MCF 10A (cell line): ENCODE measurements around the gene ATG7. TPM values are rescaled to one million over a fixed set of nuclear protein-coding genes. Genes with fewer than 3 reads are reported as not detected.
"Not testable (repeated sequence)": the region's sequence is repeated elsewhere in the genome, so short reads cannot be mapped to it uniquely, and the experiment has no call there.

Source experiments
- BruUV-seq: library from RNA; stranded (reverse); fragments of 400-500 nt; replicated peaks from 2 replicates; lab custom pipeline; 2021; lab: Mats Ljungman, UMichigan
- CTCF ChIA-PET: fragments of 300-600 bp; sonication (Branson Sonifier 250); formaldehyde crosslinking; extraction: SDS; loops from one replicate; lab custom pipeline; 2021; ENCODE audit warnings: antibody characterized with exemption, inconsistent platforms; lab: Yijun Ruan, JAX
- POLR2A ChIA-PET: fragments of 300-600, 350-650 bp; sonication (Branson Sonifier 250); formaldehyde crosslinking; extraction: SDS; loops from one replicate; lab custom pipeline; 2020; ENCODE audit warnings: antibody characterized with exemption, inconsistent platforms; lab: Yijun Ruan, JAX
- DNase-seq: peaks from one replicate; pipeline ENCODE4 v3.0.0-alpha.2; 2018; ENCODE audit not compliant: unreplicated experiment
- H3K27ac Mint-ChIP-seq: one replicate; pipeline ENCODE4 v1.8.0; 2022; ENCODE audit warnings: mild to moderate bottlenecking, low read depth, mixed read lengths; ENCODE audit not compliant: unreplicated experiment
- H3K27me3 Mint-ChIP-seq: one replicate; pipeline ENCODE4 v1.8.0; 2022; ENCODE audit warnings: mixed read lengths; ENCODE audit not compliant: insufficient read depth, unreplicated experiment
- H3K36me3 Mint-ChIP-seq: one replicate; pipeline ENCODE4 v1.8.0; 2022; ENCODE audit warnings: mild to moderate bottlenecking, moderate library complexity, mixed read lengths; ENCODE audit not compliant: insufficient read depth, unreplicated experiment
- H3K4me1 Mint-ChIP-seq: one replicate; pipeline ENCODE4 v1.8.0; 2022; ENCODE audit warnings: mixed read lengths; ENCODE audit not compliant: insufficient read depth, unreplicated experiment
- H3K4me3 Mint-ChIP-seq: one replicate; pipeline ENCODE4 v1.8.0; 2022; ENCODE audit warnings: mild to moderate bottlenecking, moderate library complexity, mixed read lengths; ENCODE audit not compliant: unreplicated experiment
- H3K9me3 Mint-ChIP-seq: one replicate; pipeline ENCODE4 v1.8.0; 2022; ENCODE audit warnings: mixed read lengths; ENCODE audit not compliant: unreplicated experiment
- CTCF ChIP-seq: fragments of 200-600 bp; IDR thresholded peaks from one replicate; pipeline ENCODE4 v1.8.0; 2022; ENCODE audit warnings: antibody characterized with exemption, mild to moderate bottlenecking; ENCODE audit not compliant: unreplicated experiment
- intact Hi-C: fragments of 100-400 bp; cut with micrococcal nuclease; formaldehyde crosslinking; loops from 2 replicates; pipeline ENCODE4 v1.14.1; 2022
- total RNA-seq: library from RNA; stranded (reverse); gene quantifications from 2 replicates; pipeline ENCODE4 v1.2.3, GENCODE V29; 2022

Gene ATG7
- total RNA-seq, 1 experiment from 2014 or later, result 54.0 TPM

DNA sequence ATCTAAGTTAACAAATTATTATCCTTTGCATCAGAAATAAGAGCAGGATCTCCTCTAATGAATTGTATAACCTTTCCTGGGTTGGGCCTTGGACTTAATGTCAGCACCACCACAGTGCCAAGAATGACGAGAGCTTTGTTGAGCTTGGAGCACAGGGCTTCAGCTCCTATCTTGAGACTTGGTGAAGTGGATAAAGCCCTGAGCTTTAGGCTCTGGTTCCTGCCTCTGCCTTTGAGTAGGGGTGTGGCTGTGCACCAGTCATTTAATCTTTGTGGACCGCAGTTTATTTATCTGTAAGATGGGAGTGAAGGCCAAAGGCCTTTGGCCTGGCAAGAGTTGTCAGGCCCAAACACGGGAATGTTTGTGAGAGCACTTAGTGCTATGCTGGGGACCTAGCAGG is 209.4 kb downstream of the ATG7 start:
- Mint-ChIP-seq H3K27ac (no peak overlapping the region), H3K9me3 (no peaks in the 10 kb centered on the region), H3K36me3 (no peaks in the 10 kb centered on the region), H3K4me3 (no peak overlapping the region), H3K4me1 (peaks cover 25% of the 10 kb centered on the region), H3K27me3 (no peaks in the 10 kb centered on the region)
- DNase-seq, result no peak
- no peak for TF ChIP-seq CTCF
- BruUV-seq, result no TSS peak
- intact Hi-C loops, result no loop called here
- POLR2A ChIA-PET, result interaction anchor here (0.6 to 1.4 kb wide), 2 partner anchors 17 to 503 kb away, joined by 3 to 4 read pairs; no protein-coding TSS in a partner anchor
- CTCF ChIA-PET, result no interaction called here

DNA sequence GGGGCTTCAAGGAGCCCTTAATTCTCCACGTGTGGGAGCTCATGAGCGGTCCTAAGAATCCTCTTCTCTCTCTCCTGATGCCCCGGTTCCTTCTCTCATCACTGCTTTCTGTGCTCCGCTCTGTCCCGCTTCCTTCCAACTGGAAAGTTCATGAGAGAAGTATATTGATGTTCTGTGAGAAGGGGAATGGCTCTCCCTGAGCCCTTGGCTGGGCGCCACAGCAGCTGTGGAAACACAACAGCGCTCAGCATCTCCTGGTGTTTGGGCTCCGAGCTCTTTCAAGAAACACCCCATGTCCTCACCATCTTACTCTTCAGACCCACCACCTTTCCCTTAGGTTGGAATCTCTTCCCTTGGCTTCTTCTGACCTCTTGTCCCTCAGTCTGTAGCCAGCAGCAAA is 209.8 kb downstream of the ATG7 start:
- no TSS peak for BruUV-seq
- H3K4me3 Mint-ChIP-seq, result no peak overlapping the region
- intact Hi-C loops, result no loop called here
- no peak for DNase-seq
- H3K36me3 Mint-ChIP-seq, result no peaks in the 10 kb centered on the region
- CTCF ChIA-PET, result no interaction called here
- H3K27me3 Mint-ChIP-seq, result no peaks in the 10 kb centered on the region
- POLR2A ChIA-PET, result interaction anchor here (0.6 to 1.4 kb wide), 2 partner anchors 17 to 502 kb away, joined by 3 to 4 read pairs; no protein-coding TSS in a partner anchor
- no peak overlapping the region for H3K27ac Mint-ChIP-seq
- TF ChIP-seq CTCF, result no peak
- no peaks in the 10 kb centered on the region for H3K9me3 Mint-ChIP-seq
- peaks cover 21% of the 10 kb centered on the region for H3K4me1 Mint-ChIP-seq

- H3K9me3 Mint-ChIP-seq, H3K27ac Mint-ChIP-seq, CTCF ChIA-PET, POLR2A ChIA-PET, BruUV-seq, intact Hi-C loops, H3K27me3 Mint-ChIP-seq, H3K4me1 Mint-ChIP-seq, DNase-seq, H3K4me3 Mint-ChIP-seq: not testable (repeated sequence)
- H3K36me3 Mint-ChIP-seq, result peaks cover 16% of the 10 kb centered on the region
Measured at GRCh38 chr3:11488356-11488755, 216.2 kb downstream of the ATG7 start.

- H3K4me3 Mint-ChIP-seq, result no peak overlapping the region
- H3K9me3 Mint-ChIP-seq, result peaks cover 15% of the 10 kb centered on the region
- BruUV-seq, result no TSS peak
- TF ChIP-seq CTCF, result no peak
- H3K4me1 Mint-ChIP-seq, result peaks cover 12% of the 10 kb centered on the region
- DNase-seq, result no peak
- ChIA-PET CTCF (no interaction called here), POLR2A (no interaction called here)
- intact Hi-C loops, result no loop called here
- H3K27ac Mint-ChIP-seq, result no peak overlapping the region
- H3K36me3 Mint-ChIP-seq, result peaks cover 18% of the 10 kb centered on the region
- H3K27me3 Mint-ChIP-seq, result no peaks in the 10 kb centered on the region
Measured at GRCh38 chr3:11494131-11494916, 222.1 kb downstream of the ATG7 start.
